ENCODE data around the gene RNFT2.
"Not testable (repeated sequence)": the region's sequence is repeated elsewhere in the genome, so short reads cannot be mapped to it uniquely, and the experiment has no call there.

RNFT2 gene

GRCh38 chr12:116798719-116799118 is 60.6 kb downstream of the RNFT2 start:
- no peak for DNase-seq

DNA sequence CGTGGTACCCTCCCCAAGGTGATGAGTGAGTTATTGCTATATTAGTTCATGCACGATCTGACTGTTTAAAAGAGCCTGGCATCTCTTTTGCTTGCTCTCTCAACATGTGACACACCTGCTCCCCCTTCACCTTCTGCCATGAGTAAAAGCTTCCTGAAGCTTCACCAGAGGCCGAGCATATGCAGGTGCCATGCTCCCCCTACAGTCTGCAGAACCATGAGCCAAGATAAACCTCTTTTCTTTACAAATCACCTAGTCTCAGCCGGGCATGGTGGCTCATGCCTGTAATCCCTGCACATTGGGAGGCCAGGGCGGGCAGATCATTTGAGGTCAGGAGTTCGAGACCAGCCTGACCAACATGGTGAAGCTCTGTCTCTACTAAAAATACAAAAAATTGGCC is 61.8 kb downstream of the RNFT2 start:
- DNase-seq: no peak

DNA sequence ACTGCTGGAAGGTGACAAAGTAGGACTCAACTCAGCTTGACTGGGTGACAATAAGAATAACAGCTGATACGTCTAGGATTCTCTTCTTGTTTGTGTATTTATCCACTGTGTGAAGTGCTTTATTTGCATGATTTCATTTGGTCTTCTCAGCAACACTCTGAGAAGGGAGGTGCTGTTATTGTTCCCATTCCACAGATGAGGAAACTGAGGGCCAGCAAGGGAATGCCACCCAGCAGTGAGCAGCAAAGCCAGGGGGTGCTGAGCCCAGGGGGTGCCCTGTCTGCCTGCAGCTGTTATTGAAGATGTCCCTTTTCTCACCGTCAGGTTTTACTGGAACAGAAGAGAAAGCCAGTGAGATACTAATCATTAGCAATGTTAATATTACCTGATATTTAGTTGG is 62.8 kb downstream of the RNFT2 start:
- DNase-seq: no peak

GRCh38 chr12:116802018-116802417 is 63.9 kb downstream of the RNFT2 start:
- no peak for DNase-seq

DNA sequence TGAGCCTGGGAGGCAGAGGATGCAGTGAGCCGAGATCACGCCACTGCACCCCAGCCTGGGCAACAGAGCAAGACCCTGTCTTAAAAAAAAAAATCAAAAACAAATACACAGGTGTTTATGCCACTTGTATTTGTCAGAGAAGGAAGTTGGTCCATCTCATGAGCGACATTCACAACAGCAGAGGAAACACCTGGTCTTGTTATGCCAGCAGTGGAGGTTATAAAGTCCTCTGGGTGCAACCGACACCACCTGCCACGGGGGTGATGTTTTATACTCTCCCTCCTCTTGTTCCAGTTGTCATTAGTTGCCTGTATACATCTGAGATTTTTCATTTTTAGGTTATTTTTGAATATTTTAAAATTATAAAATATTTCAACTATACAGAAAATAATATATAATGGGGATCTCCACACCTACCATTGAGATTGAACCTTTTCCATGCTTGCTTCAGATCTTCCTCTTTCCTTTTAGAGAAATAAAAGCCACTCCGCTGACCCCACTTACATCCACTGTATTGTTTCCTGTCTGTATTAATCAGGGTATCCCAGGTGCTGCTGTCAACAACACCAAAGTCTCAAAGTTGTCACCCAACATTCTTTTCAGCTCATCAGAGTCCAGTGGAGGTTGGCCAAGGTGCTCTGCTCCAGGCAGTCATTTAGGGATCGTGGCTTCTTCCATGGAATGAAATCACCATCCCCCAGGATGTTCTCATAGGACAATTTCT is 65.1 kb downstream of the RNFT2 start:
- DNase-seq: no peak

- no peak for DNase-seq
Observed at GRCh38 chr12:116804051-116804450, 65.9 kb downstream of the RNFT2 start.

- DNase-seq: no peak
Observed at GRCh38 chr12:116806845-116807440, 68.8 kb downstream of the RNFT2 start.

- no peak for DNase-seq
Observed at GRCh38 chr12:116807546-116807945, 69.4 kb downstream of the RNFT2 start.

GRCh38 chr12:116808113-116809105 is 70.3 kb downstream of the RNFT2 start:
- no peak for DNase-seq

- no peak for DNase-seq
Observed at GRCh38 chr12:116812238-116812637, 74.1 kb downstream of the RNFT2 start.

GRCh38 chr12:116813271-116814041 is 75.3 kb downstream of the RNFT2 start:
- DNase-seq: no peak

- DNase-seq: not testable (repeated sequence)
Observed at GRCh38 chr12:116814766-116815165, 76.7 kb downstream of the RNFT2 start.

DNA sequence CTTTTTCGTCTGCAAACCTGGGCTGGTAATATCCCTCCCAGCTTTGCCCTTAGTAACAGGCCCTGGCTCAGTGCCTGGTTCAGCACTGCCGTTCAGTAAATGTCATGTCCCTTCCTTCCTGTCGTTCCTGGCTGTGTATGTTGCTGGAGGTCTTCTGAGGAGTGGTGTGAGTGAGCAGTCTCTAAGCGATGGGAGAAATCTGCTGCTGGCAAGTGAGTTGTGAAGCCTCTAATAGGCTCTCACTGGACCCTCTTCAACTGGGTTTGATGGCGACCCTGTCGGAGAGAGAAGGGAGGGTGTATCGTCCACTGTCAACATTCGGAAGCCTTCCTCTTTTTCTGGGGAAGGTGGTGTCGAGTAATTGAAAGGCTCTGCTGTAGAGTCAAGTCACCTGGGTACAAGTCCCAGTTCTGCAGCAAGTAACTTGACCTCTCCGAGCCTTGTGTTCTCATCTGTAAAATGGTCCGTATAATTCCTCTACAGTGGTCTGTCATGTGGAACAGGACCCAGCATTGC is 80.3 kb downstream of the RNFT2 start:
- peak; percentile 4 for DNase-seq

- peak; percentile 91 for DNase-seq
Observed at GRCh38 chr12:116818948-116819832, 81.1 kb downstream of the RNFT2 start.

DNA sequence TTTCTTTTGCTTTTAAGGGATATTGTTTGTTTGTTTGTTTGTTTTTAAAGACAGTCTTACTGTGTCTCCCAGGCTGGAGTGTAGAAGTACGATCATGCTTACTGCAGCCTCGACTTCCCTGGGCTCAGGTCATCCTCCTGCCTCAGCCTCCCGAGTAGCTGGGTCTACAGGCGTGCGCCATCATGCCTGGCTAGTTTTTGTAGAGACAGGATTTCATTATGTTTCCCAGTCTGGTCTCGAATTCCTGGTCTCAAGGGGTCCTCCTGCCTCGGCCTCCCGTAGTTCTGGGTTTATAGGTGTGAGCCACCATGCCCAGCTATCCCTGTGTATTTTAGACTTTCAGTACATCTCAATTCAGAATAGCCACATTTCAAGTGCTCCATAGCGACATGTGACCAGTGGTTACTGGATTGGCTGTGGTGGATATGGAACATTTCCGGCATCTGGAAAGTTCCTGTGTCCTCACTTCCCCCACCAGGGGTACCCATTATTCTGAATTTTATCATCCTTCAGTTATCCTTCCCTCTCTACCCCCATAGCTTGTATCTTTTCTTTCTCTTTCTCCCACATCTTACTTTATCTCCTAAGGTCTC is 82.0 kb downstream of the RNFT2 start:
- DNase-seq: no peak

GRCh38 chr12:116821291-116821690 is 83.2 kb downstream of the RNFT2 start:
- no peak for DNase-seq

DNA sequence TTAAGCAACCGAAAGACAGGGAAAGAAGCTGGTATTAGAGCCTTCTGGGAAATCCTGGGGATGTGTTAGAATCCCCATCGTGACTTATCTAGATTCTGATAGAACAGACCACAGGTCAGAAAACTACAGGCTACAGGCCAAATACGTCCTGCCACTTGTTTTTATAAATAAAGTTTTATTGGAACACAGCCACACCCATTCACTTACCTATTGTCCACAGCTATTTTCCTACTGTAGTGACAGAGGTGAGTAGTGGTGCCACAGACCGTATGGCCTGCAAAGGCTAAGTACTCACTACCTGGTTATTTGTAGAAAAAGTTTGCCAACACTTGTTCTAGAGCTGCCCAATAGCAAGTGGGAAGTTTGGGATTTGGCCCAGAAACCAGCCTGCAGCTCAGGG is 89.3 kb downstream of the RNFT2 start:
- DNase-seq: no peak

DNA sequence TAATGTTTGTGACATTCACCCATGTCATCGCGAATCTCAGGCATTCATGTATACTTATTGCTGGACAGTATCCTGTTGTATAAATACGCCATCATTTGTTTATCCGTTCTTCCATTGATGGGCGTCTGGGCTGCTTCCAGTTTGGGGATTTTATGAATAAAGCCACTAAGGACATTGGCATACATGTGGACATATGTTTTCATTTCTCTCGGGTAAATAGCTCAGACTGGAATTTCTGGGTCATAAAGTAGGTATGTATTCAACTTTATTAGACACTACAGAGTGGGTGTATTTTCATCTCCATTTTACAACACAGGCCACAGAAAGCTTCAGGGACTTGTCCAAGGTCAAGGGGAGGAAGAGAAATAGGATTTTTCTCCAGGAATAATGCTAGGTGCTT is 94.2 kb downstream of the RNFT2 start:
- no peak for DNase-seq

DNA sequence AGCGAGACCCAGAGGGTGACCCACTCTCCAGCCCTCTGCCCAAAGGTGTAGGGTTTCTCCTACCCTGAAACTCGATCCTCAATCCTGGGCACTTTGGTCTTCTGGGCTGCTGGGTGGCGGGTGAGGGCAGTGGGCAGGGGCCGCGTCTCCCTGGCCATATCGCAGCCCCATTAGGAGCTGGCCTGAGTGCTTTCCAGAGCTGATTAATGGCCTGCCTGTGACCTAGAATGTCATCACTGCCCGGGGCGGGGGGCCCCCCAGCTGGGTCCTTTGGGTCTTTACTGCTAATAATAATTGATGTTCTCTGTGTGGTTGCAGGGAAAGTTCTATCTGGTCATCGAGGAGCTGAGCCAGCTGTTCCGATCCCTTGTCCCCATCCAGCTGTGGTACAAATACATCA is 95.4 kb downstream of the RNFT2 start:
- no peak for DNase-seq

DNA sequence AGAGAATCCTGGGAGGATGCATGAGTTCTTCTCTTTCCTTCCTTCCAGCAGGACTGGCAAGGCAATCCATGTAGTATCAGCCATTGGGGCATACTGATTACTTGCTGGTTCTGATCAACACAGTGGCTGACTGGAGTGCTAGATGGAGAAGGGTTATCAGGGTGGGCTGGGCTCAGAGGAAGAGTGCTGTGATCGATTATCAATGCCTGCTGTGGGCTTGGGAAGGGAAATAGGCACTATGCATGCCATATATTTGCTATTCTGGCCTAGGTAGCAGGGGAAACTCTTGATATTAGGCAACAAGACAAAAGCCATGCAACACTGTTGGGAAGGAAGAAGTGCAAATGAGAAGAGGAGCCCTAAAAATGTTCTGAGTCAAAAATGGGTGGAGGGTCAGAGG is 97.4 kb downstream of the RNFT2 start:
- no peak for DNase-seq

DNA sequence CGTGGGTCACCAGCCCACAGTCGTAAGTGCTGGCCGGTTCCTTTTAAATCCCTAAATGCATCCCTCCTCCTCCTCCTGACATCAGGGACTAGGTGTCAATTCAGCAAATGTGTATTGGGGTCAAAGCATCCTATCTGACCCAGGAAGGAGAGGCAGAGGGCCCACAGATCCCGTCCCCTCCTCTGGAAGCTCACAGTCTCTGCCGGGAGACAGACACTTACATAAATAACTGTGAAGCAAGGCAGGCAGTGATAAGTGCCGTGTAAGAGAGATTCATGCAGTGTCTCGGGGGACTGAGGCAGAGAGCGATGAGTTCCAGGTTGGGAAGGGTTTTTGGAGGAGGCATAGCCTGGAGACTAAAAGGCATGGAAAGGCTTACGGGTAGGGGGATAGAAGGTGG is 99.0 kb downstream of the RNFT2 start:
- no peak for DNase-seq

All from CD4-positive, alpha-beta T cell treated with Interleukin-21 for 1 hour (primary cell).